ENCODE results near the gene AGBL2.

DNA sequence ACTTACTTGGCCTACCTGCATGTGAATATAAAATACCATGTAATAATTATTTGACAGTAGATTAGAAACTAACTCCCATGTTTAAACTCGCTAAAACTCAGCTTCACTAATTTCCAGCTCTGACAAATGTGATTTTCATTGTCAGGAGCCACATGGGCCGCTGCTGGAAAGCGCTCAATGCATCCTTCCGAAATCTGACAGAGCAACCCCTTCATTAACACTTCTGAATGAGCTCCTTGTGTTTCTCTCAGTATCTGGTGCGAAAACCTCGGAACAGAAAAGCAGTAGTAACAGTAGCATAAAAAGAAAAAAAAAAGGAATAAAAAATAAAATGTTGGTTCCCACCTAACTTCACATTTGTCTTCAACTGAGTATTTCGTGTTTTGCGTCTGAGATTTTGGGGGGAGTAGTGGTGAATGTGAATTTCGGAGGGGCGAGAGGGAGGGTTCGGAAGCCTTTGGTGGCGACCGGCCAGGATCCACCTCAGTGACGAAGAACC lies 73.5 kb downstream of the AGBL2 start:
- TF ChIP-seq, protein P1, sequence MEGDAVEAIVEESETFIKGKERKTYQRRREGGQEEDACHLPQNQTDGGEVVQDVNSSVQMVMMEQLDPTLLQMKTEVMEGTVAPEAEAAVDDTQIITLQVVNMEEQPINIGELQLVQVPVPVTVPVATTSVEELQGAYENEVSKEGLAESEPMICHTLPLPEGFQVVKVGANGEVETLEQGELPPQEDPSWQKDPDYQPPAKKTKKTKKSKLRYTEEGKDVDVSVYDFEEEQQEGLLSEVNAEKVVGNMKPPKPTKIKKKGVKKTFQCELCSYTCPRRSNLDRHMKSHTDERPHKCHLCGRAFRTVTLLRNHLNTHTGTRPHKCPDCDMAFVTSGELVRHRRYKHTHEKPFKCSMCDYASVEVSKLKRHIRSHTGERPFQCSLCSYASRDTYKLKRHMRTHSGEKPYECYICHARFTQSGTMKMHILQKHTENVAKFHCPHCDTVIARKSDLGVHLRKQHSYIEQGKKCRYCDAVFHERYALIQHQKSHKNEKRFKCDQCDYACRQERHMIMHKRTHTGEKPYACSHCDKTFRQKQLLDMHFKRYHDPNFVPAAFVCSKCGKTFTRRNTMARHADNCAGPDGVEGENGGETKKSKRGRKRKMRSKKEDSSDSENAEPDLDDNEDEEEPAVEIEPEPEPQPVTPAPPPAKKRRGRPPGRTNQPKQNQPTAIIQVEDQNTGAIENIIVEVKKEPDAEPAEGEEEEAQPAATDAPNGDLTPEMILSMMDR (conservative IDR thresholded peaks at IDR 0.05; ENCODE audit: low read length), result no peak
- TF ChIP-seq EZH2phosphoT487 (IDR thresholded peaks at IDR 0.05; ENCODE audit: borderline replicate concordance), result no peak
